ENCODE data around the gene GSX2.
A peak's percentile ranks its signal among the peaks of the same experiment; 100 is the strongest.
"Not testable (repeated sequence)": the region's sequence is repeated elsewhere in the genome, so short reads cannot be mapped to it uniquely, and the experiment has no call there.

GSX2 gene

GRCh38 chr4:54099748-54100574 is at the start of gene GSX2:
TSS of gene GSX2 (plus strand) at chr4:54100163. CDS start at chr4:54100345, 182 bp downstream.
- DNase-seq (ENCODE audit: low read depth in 2 of 2) = no peak

GRCh38 chr4:54050214-54050904 is 49.6 kb upstream of the GSX2 start:
- peak in 1 of 2 experiments; percentile 27 for DNase-seq (ENCODE audit: low read depth in 2 of 2)

- not testable (repeated sequence) for DNase-seq (ENCODE audit: low read depth in 2 of 2)
Observed at GRCh38 chr4:54053322-54053721, 46.6 kb upstream of the GSX2 start.

GRCh38 chr4:54054501-54054900 is 45.5 kb upstream of the GSX2 start:
- DNase-seq (ENCODE audit: low read depth in 2 of 2) = no peak

- DNase-seq (ENCODE audit: low read depth in 2 of 2) = no peak
Observed at GRCh38 chr4:54055494-54055893, 44.5 kb upstream of the GSX2 start.

DNA sequence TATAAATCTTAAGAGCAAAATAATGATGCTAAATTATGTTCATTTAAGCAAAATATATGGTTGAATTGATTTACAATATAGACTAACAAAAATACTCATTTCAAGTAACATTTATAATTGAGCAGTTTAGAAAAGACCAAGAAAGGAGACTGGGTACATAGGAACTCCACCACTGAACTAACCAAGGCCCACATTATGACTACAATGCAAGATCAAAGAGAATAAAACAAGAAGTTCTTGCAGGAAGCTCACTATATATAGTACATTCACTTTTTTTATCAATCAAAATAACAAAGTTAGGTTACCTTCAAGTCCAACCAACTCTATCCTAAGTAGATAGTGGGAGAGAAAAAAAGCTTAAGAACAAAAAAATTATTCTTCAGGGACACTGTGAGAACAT is 43.6 kb upstream of the GSX2 start:
- DNase-seq (ENCODE audit: low read depth in 2 of 2) = no peak

DNA sequence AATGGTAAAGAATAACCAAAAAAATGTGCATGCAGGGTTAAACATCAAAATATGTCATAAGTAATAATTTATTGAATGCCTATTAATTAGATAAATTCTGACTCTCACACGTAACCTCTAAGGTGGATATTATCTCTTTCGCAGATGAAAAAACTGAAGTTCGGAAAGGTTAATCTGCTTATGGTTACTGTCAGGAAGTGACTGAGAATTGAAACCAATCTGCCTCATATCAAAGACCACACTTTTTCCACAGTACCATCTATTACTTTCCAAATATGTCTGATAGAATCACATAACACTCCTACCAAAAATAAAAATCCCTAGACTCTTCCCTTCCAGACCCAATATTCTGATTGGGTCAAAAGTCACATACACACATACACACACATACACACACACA is 41.8 kb upstream of the GSX2 start:
- no peak for DNase-seq (ENCODE audit: low read depth in 2 of 2)

- DNase-seq (ENCODE audit: low read depth in 2 of 2) = no peak
Observed at GRCh38 chr4:54060116-54060515, 39.8 kb upstream of the GSX2 start.

DNA sequence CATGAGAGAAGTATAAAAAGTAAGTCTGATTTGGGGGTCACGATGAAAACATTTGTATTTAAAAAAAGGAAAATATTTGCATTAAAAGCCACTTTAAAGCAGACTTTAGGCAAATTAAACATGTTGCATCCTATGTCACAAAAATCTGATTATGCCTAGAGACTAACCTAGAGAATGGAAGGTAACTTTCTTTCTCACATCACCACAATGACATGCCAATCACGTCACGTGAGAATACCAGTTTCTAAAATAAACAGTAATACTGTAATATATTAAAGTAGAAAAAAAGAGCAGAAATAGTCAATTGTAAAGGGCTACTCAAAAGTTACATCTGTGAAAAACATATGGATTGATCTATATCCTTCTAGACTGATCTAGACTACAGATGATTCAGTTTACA is 38.9 kb upstream of the GSX2 start:
- DNase-seq (ENCODE audit: low read depth in 2 of 2) = no peak

DNA sequence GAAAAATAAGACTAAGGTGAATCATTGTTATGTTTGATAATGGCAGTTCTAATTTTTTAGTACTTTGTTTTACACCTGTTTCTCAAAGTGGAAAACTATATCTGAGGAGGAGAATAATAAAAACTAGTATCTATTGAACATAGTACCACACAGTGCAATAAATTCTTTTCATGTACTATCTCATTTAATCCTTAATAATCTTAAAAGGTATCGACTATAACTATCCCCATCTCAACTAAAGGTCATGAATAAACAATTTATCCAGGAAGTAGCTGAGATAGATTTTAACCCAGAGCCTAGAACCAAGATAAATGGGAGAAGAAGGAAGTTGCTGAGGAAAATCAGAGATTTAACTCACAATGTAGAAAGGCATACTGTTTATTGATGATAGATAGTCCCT is 38.1 kb upstream of the GSX2 start:
- DNase-seq (ENCODE audit: low read depth in 2 of 2) = no peak

GRCh38 chr4:54062392-54062791 is 37.6 kb upstream of the GSX2 start:
- DNase-seq (ENCODE audit: low read depth in 2 of 2) = no peak

- no peak for DNase-seq (ENCODE audit: low read depth in 2 of 2)
Observed at GRCh38 chr4:54063229-54063628, 36.7 kb upstream of the GSX2 start.

DNA sequence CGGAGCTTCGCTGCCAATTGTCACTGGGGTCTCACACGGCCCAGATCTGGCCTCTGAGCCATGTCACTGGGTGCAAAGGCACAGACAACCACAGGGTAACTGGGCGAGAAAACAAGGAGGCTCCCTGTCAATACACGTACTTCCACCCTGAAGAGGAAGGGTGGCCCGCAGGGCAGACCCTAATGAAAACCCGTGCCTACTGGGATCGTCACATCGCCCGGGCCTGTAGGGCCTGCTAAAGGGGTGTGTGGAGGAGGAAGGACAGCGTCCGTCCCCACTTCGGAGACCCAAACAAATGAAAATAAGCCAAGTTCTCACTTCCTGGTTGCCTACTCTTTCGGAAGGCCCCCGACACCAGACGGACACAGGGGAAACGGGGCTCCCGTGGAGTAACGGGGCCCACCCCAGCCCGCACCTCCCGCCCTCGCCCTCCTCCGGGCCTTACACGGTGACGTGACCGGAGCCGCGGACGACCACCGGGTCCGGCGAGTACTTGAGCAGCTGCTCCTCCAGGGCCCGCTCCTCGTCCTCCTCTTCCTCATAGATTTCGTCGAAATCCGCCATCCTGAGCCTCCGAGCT is 36.1 kb upstream of the GSX2 start:
- no peak for DNase-seq (ENCODE audit: low read depth in 2 of 2)

DNA sequence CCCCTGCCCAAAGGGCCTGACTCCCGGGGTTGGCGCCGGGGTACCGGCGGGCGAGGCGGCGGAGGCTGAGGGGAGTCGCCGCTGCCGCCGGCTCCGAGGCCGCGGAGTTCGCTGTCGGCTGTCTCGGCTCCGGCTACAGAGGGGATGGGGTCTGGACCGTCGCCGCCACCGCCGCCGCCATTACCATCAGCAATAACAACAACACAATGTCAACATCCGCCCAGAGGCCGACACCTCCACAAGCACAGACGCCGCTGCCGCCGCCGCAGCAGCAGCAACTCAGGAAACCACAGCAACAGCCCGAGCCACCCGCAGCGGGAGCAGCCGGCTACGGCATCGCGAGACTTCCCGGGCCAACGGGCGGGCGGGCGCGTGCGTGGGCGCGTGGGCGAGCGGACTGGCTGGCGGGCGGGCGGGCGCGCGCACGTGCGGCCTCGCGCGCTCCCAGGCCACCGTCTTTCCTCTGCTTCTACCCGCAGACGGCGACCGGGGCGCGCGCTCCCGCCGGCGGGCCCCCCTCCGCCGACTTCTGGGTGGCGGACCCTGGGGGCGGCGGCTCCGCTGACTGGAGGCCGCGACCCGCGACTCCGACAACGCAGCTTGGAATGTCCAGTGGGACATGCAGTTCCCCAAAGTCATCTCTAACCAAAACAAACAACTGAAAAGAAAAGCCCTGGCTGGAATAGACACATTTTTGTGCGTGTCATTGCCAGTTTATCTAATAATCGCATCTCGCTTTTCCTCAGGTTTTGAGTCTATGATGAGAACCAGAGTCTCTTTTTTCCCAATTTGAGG is 35.4 kb upstream of the GSX2 start, which contains the start of gene CHIC2:
TSS of gene CHIC2 (minus strand) at position 289 of the 795 bp plus-strand sequence. CDS start 305 bp downstream, outside the sequence.
- DNase-seq (ENCODE audit: low read depth in 2 of 2) = peak; percentile 87 to 89

DNA sequence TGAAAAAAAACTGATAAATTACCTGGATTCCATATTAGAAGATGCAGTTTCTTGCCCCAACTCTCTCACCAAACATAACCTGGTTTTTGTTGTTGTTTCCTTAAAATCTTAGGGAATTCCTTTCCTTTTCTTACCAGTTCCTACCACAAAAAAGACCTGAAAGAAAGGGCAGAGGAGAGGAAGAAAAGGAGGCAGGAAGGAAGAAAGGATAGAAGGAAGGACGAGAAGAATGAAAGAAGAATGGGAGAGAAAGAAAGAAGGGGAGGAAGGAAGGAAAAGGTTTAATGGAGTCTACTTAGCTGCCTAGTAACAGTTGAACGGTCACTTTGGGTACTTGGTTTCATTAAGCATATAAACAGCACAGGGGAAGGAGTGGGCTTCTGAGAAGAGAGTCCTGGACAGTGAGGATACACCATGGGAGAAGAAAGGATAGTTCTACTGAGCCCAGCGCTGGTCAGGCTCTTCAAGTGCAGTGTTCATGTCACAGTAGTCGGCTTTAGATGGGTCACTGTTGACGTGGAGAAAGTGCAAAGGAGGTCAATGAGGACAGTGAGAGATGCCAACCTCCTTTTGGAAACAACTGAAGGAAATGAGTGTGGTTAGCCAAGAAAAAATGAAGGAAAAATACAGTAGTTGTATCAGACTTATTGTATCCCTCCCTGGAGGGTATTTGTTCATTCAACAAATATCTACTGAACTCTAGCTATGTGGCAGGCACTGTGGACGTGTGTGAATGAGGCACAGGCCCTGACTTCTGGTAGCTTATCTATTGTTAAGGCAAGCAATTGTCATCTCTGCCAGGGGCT is 34.5 kb upstream of the GSX2 start:
- no peak for DNase-seq (ENCODE audit: low read depth in 2 of 2)

- DNase-seq (ENCODE audit: low read depth in 2 of 2) = no peak
Observed at GRCh38 chr4:54066088-54066415, 33.9 kb upstream of the GSX2 start.

DNA sequence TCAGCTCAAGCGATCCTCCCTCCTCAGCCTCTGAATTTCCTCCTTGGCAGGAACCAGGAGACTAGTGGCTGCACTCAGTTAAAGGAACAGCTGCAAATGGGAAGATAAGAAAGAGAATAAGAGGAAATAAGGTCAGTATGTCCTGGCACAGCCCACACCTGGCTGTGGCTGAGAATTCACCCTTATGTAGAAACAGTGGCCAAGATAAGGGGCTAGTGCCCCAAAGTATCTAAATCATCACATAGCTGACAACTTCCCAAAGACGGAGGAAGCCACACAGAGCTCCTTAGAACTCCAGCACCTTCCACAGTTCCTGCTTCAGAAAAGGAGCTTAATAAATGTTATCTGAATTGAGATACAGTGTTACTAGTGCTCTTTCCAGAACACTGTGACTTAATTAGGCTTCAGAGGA is 33.2 kb upstream of the GSX2 start:
- no peak for DNase-seq (ENCODE audit: low read depth in 2 of 2)

- DNase-seq (ENCODE audit: low read depth in 2 of 2) = peak in 1 of 2 experiments; percentile 50
Observed at GRCh38 chr4:54067166-54067565, 32.8 kb upstream of the GSX2 start.

DNA sequence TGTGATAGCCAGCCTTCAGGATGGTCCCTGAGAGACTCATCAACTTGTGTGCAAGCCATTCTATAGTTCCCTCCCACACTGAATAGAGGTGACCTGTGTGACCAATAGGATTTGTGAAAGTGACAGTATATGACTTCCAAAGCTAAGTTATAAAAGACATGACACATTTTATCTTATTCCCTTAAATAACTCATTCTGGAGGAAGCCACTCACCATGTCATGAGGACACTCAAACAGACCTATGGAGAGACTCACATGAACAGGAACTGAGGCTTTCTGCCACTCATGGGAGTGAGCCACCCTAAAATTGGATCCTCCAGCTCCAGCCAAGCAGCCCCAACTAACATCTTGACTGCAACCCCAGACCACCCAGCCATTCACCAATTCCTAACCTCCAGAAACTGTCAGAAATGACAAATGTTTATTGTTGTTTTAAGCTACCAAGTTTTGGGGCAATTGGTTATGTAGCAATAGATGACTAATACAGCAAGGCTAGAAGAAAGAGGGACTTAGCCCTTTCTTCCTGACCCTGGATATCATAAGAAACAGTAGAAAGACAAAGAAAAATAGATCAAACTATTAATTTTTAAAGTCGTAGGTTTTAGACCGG is 26.6 kb upstream of the GSX2 start:
- DNase-seq (ENCODE audit: low read depth in 2 of 2) = no peak

GRCh38 chr4:54074381-54074780 is 25.6 kb upstream of the GSX2 start:
- DNase-seq (ENCODE audit: low read depth in 2 of 2) = no peak

GRCh38 chr4:54076673-54077072 is 23.3 kb upstream of the GSX2 start:
- no peak for DNase-seq (ENCODE audit: low read depth in 2 of 2)
